Embryonic facial prominence (tissue), 1 donor: ENCODE data around the gene TCF21.
"Not testable (repeated sequence)": the region's sequence is repeated elsewhere in the genome, so short reads cannot be mapped to it uniquely, and the experiment has no call there.

ENCODE experiments used
- DNase-seq: peaks from one replicate; pipeline ENCODE4 v3.0.0-alpha.2; 2016; ENCODE audit errors: extremely low spot score

TCF21 gene

GRCh38 chr6:133923938-133924593 lies 35.2 kb downstream of the TCF21 start:
- DNase-seq = peak; percentile 67

DNA sequence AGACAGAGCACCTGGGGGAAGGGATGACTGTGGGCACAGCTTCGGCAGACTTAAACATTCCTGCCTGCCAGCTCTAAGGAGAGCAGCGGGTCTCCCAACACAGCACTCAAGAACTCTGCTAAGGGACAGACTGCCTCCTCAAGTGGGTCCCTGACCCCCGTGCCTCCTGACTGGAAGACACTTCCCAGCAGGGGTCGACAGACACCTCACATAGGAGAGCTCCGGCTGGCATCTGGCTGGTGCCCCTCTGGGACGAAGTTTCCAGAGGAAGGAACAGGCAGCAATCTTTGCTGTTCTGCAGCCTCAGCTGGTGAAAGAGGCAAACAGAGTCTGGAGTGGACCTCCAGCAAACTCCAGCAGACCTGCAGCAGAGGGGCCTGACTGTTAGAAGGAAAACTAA lies 42.3 kb downstream of the TCF21 start:
- not testable (repeated sequence) for DNase-seq

DNA sequence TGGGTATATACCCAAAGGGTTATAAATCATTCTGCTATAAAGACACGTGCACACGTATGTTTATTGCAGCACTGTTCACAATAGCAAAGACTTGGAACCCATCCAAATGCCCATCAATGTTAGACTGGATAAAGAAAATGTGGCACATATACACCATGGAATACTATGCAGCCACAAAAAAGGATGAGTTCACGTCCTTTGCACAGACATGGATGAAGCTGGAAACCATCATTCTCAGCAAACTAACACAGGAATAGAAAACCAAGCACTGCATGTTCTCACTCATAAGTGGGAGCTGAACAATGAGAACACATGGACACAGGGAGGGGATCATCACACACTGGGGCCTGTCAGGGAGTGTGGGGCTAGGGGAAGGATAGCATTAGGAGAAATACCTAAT lies 47.4 kb downstream of the TCF21 start:
- not testable (repeated sequence) for DNase-seq

DNA sequence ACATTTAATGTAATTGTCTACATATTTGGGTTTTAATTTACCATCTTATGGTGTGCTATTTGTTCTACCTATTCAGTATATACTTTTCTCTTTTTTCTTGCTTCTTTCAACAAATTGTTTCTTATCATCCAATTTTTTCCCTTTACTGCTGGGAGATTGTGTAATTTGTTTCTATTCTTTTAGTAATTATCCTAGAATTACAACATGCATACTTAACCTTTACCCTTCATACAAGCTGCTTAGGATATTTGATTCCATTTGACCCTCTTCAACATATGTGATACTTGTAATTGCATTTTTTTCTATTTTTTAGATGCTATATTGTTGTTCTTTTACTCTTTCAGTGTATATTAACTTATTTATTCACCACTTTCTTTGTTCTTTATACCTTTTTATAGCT lies 49.0 kb downstream of the TCF21 start:
- no peak for DNase-seq

DNA sequence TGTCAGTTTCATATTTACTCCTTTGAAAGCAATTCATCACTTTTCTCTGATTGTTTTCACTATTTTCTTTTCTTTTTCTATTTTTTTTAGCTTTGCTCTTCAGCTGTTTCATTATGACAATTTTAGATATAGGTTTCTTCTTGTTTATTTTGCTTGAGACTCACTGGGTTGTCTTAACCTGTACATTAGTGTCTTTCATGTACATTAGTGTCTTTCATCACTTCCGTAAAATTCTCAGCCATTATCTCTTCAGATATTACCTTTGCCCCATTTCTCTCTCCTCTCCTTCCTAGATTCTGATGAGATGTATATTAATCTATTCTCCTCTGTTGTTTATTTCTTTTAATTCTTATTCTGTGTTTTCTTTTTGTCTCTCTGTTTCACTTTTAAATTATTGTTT lies 49.6 kb downstream of the TCF21 start:
- no peak for DNase-seq

DNA sequence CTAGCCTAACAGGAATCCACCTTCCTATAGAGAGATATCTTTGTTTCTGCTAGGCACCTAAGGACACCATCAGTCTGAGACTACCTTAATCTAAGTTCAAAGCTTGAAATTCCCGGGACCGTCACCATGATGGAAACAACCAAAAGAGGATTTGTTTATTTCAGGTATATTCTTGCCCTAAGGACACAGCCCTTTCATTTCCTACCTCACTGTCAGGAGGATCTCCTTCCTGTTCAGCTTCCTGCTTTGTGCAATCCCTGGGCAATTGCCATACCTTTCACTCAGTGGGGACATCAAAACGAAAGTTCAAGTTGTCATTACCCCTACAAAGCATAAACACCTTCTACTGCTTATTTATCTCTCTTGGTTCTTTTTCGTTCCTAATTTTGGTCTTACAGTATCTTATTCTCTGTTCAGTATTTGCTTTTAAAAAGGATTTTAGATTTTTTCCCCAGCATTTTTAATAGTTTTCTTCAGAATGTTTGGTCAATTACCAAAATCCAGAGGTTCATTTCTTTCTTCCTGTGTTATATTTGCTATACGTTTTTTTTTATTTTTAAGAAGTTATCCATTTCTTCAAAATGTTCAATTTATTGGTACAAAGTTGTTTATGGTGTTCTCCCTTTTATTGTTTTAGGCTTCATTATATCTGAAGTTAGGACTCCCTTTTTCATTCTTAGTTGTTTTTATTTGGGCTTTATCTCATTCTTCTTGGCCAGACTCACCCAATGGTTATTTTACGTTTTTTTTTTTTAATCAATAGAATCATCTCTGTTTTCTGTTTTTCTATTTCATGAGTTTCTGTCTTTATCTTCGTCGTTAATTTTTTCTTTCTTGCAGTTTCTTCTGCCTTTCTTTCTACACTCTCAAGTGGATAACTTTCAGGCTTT lies 51.1 kb downstream of the TCF21 start:
- no peak for DNase-seq
